ENCODE data around the gene MPPED1. TPM values are rescaled to one million over a fixed set of nuclear protein-coding genes. Genes with fewer than 3 reads are reported as not detected.

The MPPED1 gene
- total and polyA plus RNA-seq, 4 donors = 0.89 to 6.5 (median 4.1) TPM

- Histone ChIP-seq H3K9ac (ENCODE audit: low read depth in 1 of 2, low read length in 2 of 2) (no peak overlapping the region), H3K27ac (ENCODE audit: low read depth in 1 of 2, low read length in 2 of 2) (no peak overlapping the region), H3K36me3 (ENCODE audit: control insufficient read depth in 4 of 4, insufficient read depth in 3 of 4, low read depth in 1 of 4, low read length in 3 of 4) (no peaks in the 10 kb centered on the region), H3K27me3 (ENCODE audit: control insufficient read depth in 4 of 4, insufficient read depth in 4 of 4, low read length in 3 of 4) (no peaks in the 10 kb centered on the region), H3K4me1 (ENCODE audit: control insufficient read depth in 4 of 4, insufficient read depth in 4 of 4, low read length in 3 of 4) (no peaks in the 10 kb centered on the region), H3K4me3 (ENCODE audit: low read depth in 1 of 3, low read length in 3 of 3) (no peak overlapping the region), H3K9me3 (ENCODE audit: control insufficient read depth in 4 of 4, low read length in 3 of 4) (no peaks in the 10 kb centered on the region)
- TF ChIP-seq ZBTB33 (IDR thresholded peaks at IDR 0.05) (no peak), FOXA1 (IDR thresholded peaks at IDR 0.05) (no peak), FOXA2 (IDR thresholded peaks at IDR 0.05) (no peak), SP1 (IDR thresholded peaks at IDR 0.05) (no peak), JUND (IDR thresholded peaks at IDR 0.05) (no peak), REST (IDR thresholded peaks at IDR 0.05) (no peak), MAX (IDR thresholded peaks at IDR 0.05) (no peak), YY1 (IDR thresholded peaks at IDR 0.05) (no peak), TAF1 (conservative IDR thresholded peaks at IDR 0.05) (no peak), RXRA (IDR thresholded peaks at IDR 0.05) (no peak), RAD21 (IDR thresholded peaks at IDR 0.05) (no peak), GABPA (IDR thresholded peaks at IDR 0.05 in 1 of 2, conservative IDR thresholded peaks at IDR 0.05 in 1 of 2) (no peak), HNF4A (conservative IDR thresholded peaks at IDR 0.05) (no peak), EGR1 (IDR thresholded peaks at IDR 0.05; ENCODE audit: low read depth in 2 of 2) (no peak), CTCF (IDR thresholded peaks at IDR 0.05; ENCODE audit: low read depth, low read length, missing input control) (no peak), HNF4G (IDR thresholded peaks at IDR 0.05) (no peak), ATF3 (IDR thresholded peaks at IDR 0.05) (no peak), NR2F2 (IDR thresholded peaks at IDR 0.05) (no peak)
- 85% methylated on average over 8 of the region's 8 CpGs for WGBS
- DNase-seq (ENCODE audit: low spot score) = no peak
These were observed 103.6 kb downstream of the MPPED1 start for GRCh38 chr22:43515411-43515810.

Measured in liver (tissue), 9 donors.